ENCODE results near the gene RNF7. TPM values are rescaled to one million over a fixed set of nuclear protein-coding genes. Genes with fewer than 3 reads are reported as not detected.
"Not testable (repeated sequence)": the region's sequence is repeated elsewhere in the genome, so short reads cannot be mapped to it uniquely, and the experiment has no call there.

The RNF7 gene
- total RNA-seq, 1 donor: 57.0 TPM

GRCh38 chr3:141788149-141788548 lies 50.1 kb downstream of the RNF7 start:
- TF ChIP-seq, protein P1, sequence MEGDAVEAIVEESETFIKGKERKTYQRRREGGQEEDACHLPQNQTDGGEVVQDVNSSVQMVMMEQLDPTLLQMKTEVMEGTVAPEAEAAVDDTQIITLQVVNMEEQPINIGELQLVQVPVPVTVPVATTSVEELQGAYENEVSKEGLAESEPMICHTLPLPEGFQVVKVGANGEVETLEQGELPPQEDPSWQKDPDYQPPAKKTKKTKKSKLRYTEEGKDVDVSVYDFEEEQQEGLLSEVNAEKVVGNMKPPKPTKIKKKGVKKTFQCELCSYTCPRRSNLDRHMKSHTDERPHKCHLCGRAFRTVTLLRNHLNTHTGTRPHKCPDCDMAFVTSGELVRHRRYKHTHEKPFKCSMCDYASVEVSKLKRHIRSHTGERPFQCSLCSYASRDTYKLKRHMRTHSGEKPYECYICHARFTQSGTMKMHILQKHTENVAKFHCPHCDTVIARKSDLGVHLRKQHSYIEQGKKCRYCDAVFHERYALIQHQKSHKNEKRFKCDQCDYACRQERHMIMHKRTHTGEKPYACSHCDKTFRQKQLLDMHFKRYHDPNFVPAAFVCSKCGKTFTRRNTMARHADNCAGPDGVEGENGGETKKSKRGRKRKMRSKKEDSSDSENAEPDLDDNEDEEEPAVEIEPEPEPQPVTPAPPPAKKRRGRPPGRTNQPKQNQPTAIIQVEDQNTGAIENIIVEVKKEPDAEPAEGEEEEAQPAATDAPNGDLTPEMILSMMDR (IDR thresholded peaks at IDR 0.05; ENCODE audit: insufficient read depth, low read depth, low read length): no peak
- H3K4me3 ChIP-seq (ENCODE audit: low read depth, low read length): no peak overlapping the region
- DNase-seq (ENCODE audit: low read depth): no peak

- DNase-seq (ENCODE audit: low read depth): not testable (repeated sequence)
These were observed 50.7 kb downstream of the RNF7 start for GRCh38 chr3:141788750-141789149.

DNA sequence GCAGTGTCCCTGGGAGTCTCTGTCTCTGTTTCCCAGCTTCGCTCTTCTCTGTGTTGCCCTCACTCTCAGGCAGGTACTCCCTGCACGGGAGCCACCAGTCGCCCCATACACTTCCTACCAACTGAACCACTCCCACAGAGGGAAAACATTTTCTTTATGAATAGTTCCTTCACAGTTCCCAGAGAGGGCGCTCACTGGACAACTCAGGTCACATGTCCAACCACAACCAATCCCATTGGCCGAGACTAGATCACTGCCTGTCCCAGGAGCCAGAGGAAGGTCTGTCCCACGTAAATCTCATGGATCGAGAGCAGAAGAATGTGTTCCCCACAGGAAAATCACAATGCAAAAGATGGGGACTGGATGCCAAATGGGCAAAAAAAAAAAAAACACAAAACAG lies 51.2 kb downstream of the RNF7 start:
- no peak for DNase-seq (ENCODE audit: low read depth)
- H3K4me3 ChIP-seq (ENCODE audit: low read depth, low read length): no peak overlapping the region
- TF ChIP-seq, protein P1 (IDR thresholded peaks at IDR 0.05; ENCODE audit: insufficient read depth, low read depth, low read length): no peak

More at GRCh38 chr3:141788750-141789149, 50.7 kb downstream of the RNF7 start:
- not testable (repeated sequence) for H3K4me3 ChIP-seq (ENCODE audit: low read depth, low read length)

- DNase-seq (ENCODE audit: low read depth): no peak
- H3K4me3 ChIP-seq (ENCODE audit: low read depth, low read length): no peak overlapping the region
- TF ChIP-seq, protein P1 (IDR thresholded peaks at IDR 0.05; ENCODE audit: insufficient read depth, low read depth, low read length): no peak
These were observed 52.1 kb downstream of the RNF7 start for GRCh38 chr3:141790171-141790570.

DNA sequence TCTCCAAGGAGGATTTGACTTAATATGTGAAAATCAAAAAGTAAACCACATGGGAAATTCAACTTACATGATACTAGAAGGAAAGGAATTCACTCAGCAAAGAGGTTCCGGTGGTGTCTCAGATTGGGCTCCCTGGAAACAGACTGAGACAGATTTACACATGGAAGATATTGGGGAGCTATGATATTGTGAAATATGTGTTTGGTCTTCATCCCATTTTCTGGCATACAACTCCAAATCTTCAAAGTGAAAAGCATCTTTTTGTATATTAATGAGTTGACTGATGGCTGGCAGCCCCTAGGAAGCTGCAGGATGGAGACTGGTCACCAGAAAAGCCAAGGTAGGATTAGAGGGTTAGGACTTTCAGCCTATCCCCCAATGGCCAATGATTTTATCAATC lies 54.4 kb downstream of the RNF7 start:
- H3K4me3 ChIP-seq (ENCODE audit: low read depth, low read length): no peak overlapping the region
- TF ChIP-seq, protein P1 (IDR thresholded peaks at IDR 0.05; ENCODE audit: insufficient read depth, low read depth, low read length): no peak
- no peak for DNase-seq (ENCODE audit: low read depth)

- H3K4me3 ChIP-seq (ENCODE audit: low read depth, low read length): no peak overlapping the region
- TF ChIP-seq, protein P1 (IDR thresholded peaks at IDR 0.05; ENCODE audit: insufficient read depth, low read depth, low read length): no peak
- DNase-seq (ENCODE audit: low read depth): no peak
These were observed 55.6 kb downstream of the RNF7 start for GRCh38 chr3:141793476-141794260.

- no peak for DNase-seq (ENCODE audit: low read depth)
- TF ChIP-seq, protein P1 (IDR thresholded peaks at IDR 0.05; ENCODE audit: insufficient read depth, low read depth, low read length): no peak
- H3K4me3 ChIP-seq (ENCODE audit: low read depth, low read length): no peak overlapping the region
These were observed 57.2 kb downstream of the RNF7 start for GRCh38 chr3:141795276-141795675.
